MCF 10A (cell line): ENCODE measurements around the gene COX19. TPM values are rescaled to one million over a fixed set of nuclear protein-coding genes. Genes with fewer than 3 reads are reported as not detected.

Source experiments
- BruUV-seq: library from RNA; stranded (reverse); fragments of 400-500 nt; replicated peaks from 2 replicates; lab custom pipeline; 2021; lab: Mats Ljungman, UMichigan
- CTCF ChIA-PET: fragments of 300-600 bp; sonication (Branson Sonifier 250); formaldehyde crosslinking; extraction: SDS; loops from one replicate; lab custom pipeline; 2021; ENCODE audit warnings: antibody characterized with exemption, inconsistent platforms; lab: Yijun Ruan, JAX
- POLR2A ChIA-PET: fragments of 300-600, 350-650 bp; sonication (Branson Sonifier 250); formaldehyde crosslinking; extraction: SDS; loops from one replicate; lab custom pipeline; 2020; ENCODE audit warnings: antibody characterized with exemption, inconsistent platforms; lab: Yijun Ruan, JAX
- DNase-seq: peaks from one replicate; pipeline ENCODE4 v3.0.0-alpha.2; 2018; ENCODE audit not compliant: unreplicated experiment
- H3K27ac Mint-ChIP-seq: one replicate; pipeline ENCODE4 v1.8.0; 2022; ENCODE audit warnings: mild to moderate bottlenecking, low read depth, mixed read lengths; ENCODE audit not compliant: unreplicated experiment
- H3K27me3 Mint-ChIP-seq: one replicate; pipeline ENCODE4 v1.8.0; 2022; ENCODE audit warnings: mixed read lengths; ENCODE audit not compliant: insufficient read depth, unreplicated experiment
- H3K36me3 Mint-ChIP-seq: one replicate; pipeline ENCODE4 v1.8.0; 2022; ENCODE audit warnings: mild to moderate bottlenecking, moderate library complexity, mixed read lengths; ENCODE audit not compliant: insufficient read depth, unreplicated experiment
- H3K4me1 Mint-ChIP-seq: one replicate; pipeline ENCODE4 v1.8.0; 2022; ENCODE audit warnings: mixed read lengths; ENCODE audit not compliant: insufficient read depth, unreplicated experiment
- H3K4me3 Mint-ChIP-seq: one replicate; pipeline ENCODE4 v1.8.0; 2022; ENCODE audit warnings: mild to moderate bottlenecking, moderate library complexity, mixed read lengths; ENCODE audit not compliant: unreplicated experiment
- H3K9me3 Mint-ChIP-seq: one replicate; pipeline ENCODE4 v1.8.0; 2022; ENCODE audit warnings: mixed read lengths; ENCODE audit not compliant: unreplicated experiment
- intact Hi-C: fragments of 100-400 bp; cut with micrococcal nuclease; formaldehyde crosslinking; loops from 2 replicates; pipeline ENCODE4 v1.14.1; 2022
- total RNA-seq: library from RNA; stranded (reverse); gene quantifications from 2 replicates; pipeline ENCODE4 v1.2.3, GENCODE V29; 2022
- TF ChIP-seq, protein P1 (sequence below): fragments of 200-600 bp; IDR thresholded peaks from one replicate; pipeline ENCODE4 v1.8.0; 2022; ENCODE audit warnings: antibody characterized with exemption, mild to moderate bottlenecking; ENCODE audit not compliant: unreplicated experiment

The COX19 gene
- total RNA-seq, 1 experiment from 2014 or later = 16.5 TPM

DNA sequence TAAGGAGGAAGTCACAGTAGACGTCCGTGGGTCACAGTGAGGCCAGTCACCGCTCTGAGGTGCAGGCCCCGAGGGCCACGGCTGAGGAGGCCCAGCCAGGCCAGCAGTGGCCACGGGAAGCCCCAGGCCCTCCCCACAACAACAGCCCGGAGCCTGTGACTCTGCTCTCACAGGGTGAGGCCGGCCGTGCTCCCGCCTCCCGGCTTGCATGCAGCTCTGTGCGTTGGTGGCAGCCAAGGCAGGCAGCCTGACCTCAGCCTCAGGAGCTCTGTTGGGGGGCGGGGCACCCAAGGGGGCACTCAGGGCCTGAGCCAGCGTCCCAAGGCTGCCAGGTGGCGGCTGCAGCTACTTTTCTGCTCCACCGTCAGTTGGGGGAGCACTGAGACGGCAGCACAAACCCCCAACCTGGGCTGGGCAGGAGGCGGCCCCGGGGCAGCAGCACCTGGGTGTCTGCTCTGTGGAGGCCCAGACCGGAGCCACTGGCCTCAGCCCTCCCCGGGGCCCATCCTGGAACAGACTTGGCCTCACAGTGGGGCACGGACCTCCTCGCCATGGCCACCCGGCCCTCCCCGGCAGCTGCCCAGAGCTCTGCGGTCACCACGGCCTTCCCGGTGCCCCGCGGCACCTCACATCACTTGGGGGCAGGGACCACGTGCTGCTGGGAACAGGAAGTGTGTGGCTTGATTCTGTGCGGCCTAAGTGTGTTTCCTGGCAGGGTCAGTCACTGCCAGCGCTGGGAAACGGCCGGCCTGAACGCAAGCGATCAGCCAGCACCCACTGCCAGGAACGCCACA lies 20.9 kb upstream of the COX19 start:
- Mint-ChIP-seq H3K27ac (no peak overlapping the region), H3K36me3 (peaks cover 43% of the 10 kb centered on the region), H3K4me3 (no peak overlapping the region), H3K4me1 (peaks cover 6% of the 10 kb centered on the region), H3K27me3 (no peaks in the 10 kb centered on the region), H3K9me3 (no peaks in the 10 kb centered on the region)
- TF ChIP-seq, protein P1, sequence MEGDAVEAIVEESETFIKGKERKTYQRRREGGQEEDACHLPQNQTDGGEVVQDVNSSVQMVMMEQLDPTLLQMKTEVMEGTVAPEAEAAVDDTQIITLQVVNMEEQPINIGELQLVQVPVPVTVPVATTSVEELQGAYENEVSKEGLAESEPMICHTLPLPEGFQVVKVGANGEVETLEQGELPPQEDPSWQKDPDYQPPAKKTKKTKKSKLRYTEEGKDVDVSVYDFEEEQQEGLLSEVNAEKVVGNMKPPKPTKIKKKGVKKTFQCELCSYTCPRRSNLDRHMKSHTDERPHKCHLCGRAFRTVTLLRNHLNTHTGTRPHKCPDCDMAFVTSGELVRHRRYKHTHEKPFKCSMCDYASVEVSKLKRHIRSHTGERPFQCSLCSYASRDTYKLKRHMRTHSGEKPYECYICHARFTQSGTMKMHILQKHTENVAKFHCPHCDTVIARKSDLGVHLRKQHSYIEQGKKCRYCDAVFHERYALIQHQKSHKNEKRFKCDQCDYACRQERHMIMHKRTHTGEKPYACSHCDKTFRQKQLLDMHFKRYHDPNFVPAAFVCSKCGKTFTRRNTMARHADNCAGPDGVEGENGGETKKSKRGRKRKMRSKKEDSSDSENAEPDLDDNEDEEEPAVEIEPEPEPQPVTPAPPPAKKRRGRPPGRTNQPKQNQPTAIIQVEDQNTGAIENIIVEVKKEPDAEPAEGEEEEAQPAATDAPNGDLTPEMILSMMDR = no peak
- DNase-seq = no peak
- intact Hi-C loops = no loop called here
- no TSS peak for BruUV-seq
- ChIA-PET POLR2A (no interaction called here), CTCF (interaction anchor here (0.8 to 5.9 kb wide), 3 partner anchors 70 to 188 kb away, joined by 3 to 69 read pairs (median 6); no protein-coding TSS in a partner anchor)

DNA sequence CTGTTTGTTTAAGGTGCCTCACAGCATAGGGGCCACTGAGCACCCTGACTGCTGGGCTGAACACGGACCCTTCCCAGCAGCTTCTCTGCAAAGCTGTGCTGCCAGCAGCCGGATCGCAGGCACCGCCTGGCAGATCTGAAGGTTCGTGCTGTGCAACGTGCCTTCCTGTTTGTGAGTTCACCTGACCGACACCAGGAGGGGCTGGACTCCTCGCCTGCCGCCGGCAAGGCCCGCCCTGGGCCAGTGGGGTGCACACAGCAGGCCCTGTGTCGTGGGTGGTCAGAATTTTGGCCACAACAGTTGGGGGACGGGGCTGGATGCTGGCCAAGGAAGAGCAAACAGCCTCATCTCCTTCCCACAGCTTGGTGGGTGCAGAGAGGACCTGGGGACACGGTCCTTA lies 20.2 kb upstream of the COX19 start:
- H3K27me3 Mint-ChIP-seq = no peaks in the 10 kb centered on the region
- no peak for DNase-seq
- no TSS peak for BruUV-seq
- TF ChIP-seq, protein P1 = no peak
- H3K27ac Mint-ChIP-seq = no peak overlapping the region
- peaks cover 36% of the 10 kb centered on the region for H3K36me3 Mint-ChIP-seq
- H3K9me3 Mint-ChIP-seq = no peaks in the 10 kb centered on the region
- POLR2A ChIA-PET = no interaction called here
- peaks cover 6% of the 10 kb centered on the region for H3K4me1 Mint-ChIP-seq
- intact Hi-C loops = no loop called here
- CTCF ChIA-PET = interaction anchor here (0.8 to 5.9 kb wide), 3 partner anchors 69 to 180 kb away, joined by 3 to 98 read pairs (median 69); no protein-coding TSS in a partner anchor
- no peak overlapping the region for H3K4me3 Mint-ChIP-seq

DNA sequence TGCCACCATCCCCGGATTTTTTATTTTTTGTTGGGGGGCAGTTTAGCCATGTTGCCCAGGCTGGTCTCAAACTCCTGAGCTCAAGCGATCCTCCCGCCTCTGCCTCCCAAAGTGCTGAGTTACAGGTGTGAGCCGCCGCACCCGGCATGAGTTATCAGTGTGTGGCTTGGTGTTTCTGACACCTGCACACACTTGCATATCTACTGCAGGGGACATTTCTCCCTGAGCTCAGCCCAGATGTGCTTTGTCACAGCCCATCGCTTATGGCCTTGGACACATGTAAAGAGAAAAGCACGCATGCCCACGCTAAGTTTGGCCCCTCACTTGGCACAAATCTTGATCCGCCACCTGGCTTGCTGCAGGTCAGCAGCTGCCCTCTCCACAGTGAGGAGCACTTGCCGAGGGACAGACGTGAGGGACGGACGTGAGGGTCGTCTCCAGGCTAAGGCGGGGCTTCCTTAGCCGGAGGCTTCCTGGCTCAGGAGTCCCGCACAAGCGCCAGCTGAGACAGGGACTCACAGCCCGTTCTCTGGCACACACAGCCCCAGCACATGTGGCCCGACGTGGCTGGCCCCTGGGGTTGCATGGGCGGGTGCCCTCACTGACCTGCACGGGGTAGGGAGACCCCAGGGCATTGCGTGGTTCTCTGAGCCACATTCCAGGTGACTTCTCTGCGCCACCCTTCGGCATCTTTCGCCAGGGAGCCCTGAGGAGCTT lies 19.4 kb upstream of the COX19 start:
- peaks cover 6% of the 10 kb centered on the region for H3K4me1 Mint-ChIP-seq
- peaks cover 33% of the 10 kb centered on the region for H3K36me3 Mint-ChIP-seq
- intact Hi-C loops = no loop called here
- POLR2A ChIA-PET = interaction anchor here (0.6 to 2.5 kb wide), 5 partner anchors 20 to 803 kb away, joined by 3 to 15 read pairs (median 3); partner anchors contain the start of genes COX19, FAM20C and GPR146
- no TSS peak for BruUV-seq
- no peak overlapping the region for H3K27ac Mint-ChIP-seq
- no peaks in the 10 kb centered on the region for H3K27me3 Mint-ChIP-seq
- no peak overlapping the region for H3K4me3 Mint-ChIP-seq
- DNase-seq = no peak
- TF ChIP-seq, protein P1 = no peak
- no peaks in the 10 kb centered on the region for H3K9me3 Mint-ChIP-seq
- CTCF ChIA-PET = interaction anchor here (0.5 to 5.9 kb wide), 15 partner anchors 11 to 199 kb away, joined by 3 to 98 read pairs (median 4); no protein-coding TSS in a partner anchor
